HCT116 (cell line): Measurements from ENCODE around the gene CHURC1. TPM values are rescaled to one million over a fixed set of nuclear protein-coding genes. Genes with fewer than 3 reads are reported as not detected.

Experiments
- ATAC-seq: fragments of 200-7000 bp; cut with Tn5 transposase; 2 replicates; pipeline ENCODE4 v1.9.1; 2020; ENCODE audit warnings: mild to moderate bottlenecking, moderate library complexity
- BruUV-seq: library from RNA; stranded (reverse); fragments of 400-500 nt; replicated peaks from 2 replicates; lab custom pipeline; 2021; lab: Mats Ljungman, UMichigan
- CTCF ChIA-PET: fragments of 300-600 bp; sonication (Branson Sonifier 250); formaldehyde crosslinking; loops from one replicate; lab custom pipeline; 2021; ENCODE audit warnings: antibody characterized with exemption; lab: Charles Lee
- POLR2A ChIA-PET: fragments of 300-600, 350-600 bp; sonication (Branson Sonifier 250); formaldehyde crosslinking; loops from one replicate; lab custom pipeline; 2021; ENCODE audit warnings: antibody characterized with exemption; lab: Charles Lee
- RAD21 ChIA-PET, 2 experiments: fragments of 300-600 bp; sonication (Branson Sonifier 250); formaldehyde crosslinking; loops; one replicate each; lab custom pipeline; 2023; ENCODE audit warnings: low total read pairs in 2 of 2; ENCODE audit not compliant: uncharacterized antibody in 2 of 2, unreplicated experiment in 2 of 2, low non-redundant PET in 1 of 2; lab: Charles Lee
- DNase-seq: peaks from one replicate; pipeline ENCODE4 v3.0.0-alpha.2; 2010; ENCODE audit warnings: low read depth, low spot score
- H2AFZ ChIP-seq: fragments of 200-600 bp; shearing (Covaris generic), sonication (generic); 2 replicates; pipeline ENCODE4 v1.6.1; 2017; ENCODE audit warnings: low read depth, mixed run types, mixed read lengths, antibody characterized with exemption, low read length; ENCODE audit not compliant: poor library complexity, severe bottlenecking
- H3K27ac ChIP-seq: 2 replicates; pipeline ENCODE4 v1.5.1; 2012; ENCODE audit warnings: low read depth, low read length
- H3K27me3 ChIP-seq: fragments of 200-600 bp; sonication (generic); 2 replicates; pipeline ENCODE4 v1.6.1; 2016; ENCODE audit warnings: mixed run types, low read length, mixed read lengths; ENCODE audit not compliant: insufficient read depth
- H3K36me3 ChIP-seq, 2 experiments: fragments of 200-500 bp in 1 of 2; fragments of 200-600 bp in 1 of 2; sonication (Bioruptor generic) in 1 of 2; sonication (generic) in 1 of 2; 2 replicates each; pipeline versions ENCODE4 v1.5.1 to v1.6.1; 2014 to 2016; ENCODE audit warnings: low read length in 2 of 2, inconsistent platforms in 1 of 2, mixed read lengths in 1 of 2, mixed run types in 1 of 2; ENCODE audit not compliant: insufficient read depth in 2 of 2, control insufficient read depth in 1 of 2
- H3K4me1 ChIP-seq, 2 experiments: fragments of 200-600 bp in 1 of 2; sonication (generic) in 1 of 2; 2 replicates each; pipeline versions ENCODE4 v1.5.1 to v1.6.1; 2012 to 2017; ENCODE audit warnings: low read length in 2 of 2, inconsistent platforms in 1 of 2, mild to moderate bottlenecking in 1 of 2, mixed read lengths in 1 of 2, mixed run types in 1 of 2, moderate library complexity in 1 of 2; ENCODE audit not compliant: insufficient read depth in 2 of 2, control insufficient read depth in 1 of 2
- H3K4me2 ChIP-seq: fragments of 200-600 bp; sonication (generic); 2 replicates; pipeline ENCODE4 v1.6.1; 2017; ENCODE audit warnings: mixed run types, low read length, mixed read lengths
- H3K4me3 ChIP-seq, 2 experiments: fragments of 200-600 bp in 1 of 2; sonication (generic) in 1 of 2; replicated peaks in 1 of 2; 2 replicates each; pipeline ENCODE4 v1.5.1; 2011 to 2016; ENCODE audit warnings: low read length in 2 of 2, control low read depth in 1 of 2, low read depth in 1 of 2, mild to moderate bottlenecking in 1 of 2, mixed read lengths in 1 of 2, mixed run types in 1 of 2
- H3K79me2 ChIP-seq: fragments of 200-600 bp; sonication (generic); 2 replicates; pipeline ENCODE4 v1.6.1; 2017; ENCODE audit warnings: mild to moderate bottlenecking, mixed run types, low read length, moderate library complexity, mixed read lengths; ENCODE audit not compliant: insufficient read depth
- H3K9ac ChIP-seq: fragments of 200-600 bp; sonication (generic); 2 replicates; pipeline ENCODE4 v1.6.1; 2016; ENCODE audit warnings: low read length, mixed read lengths
- H3K9me2 ChIP-seq: fragments of 200-600 bp; sonication (generic), shearing (Covaris generic); 2 replicates; pipeline ENCODE4 v1.6.1; 2017; ENCODE audit warnings: mixed run types, mild to moderate bottlenecking, moderate library complexity; ENCODE audit not compliant: insufficient read depth
- H3K9me3 ChIP-seq, 2 experiments: fragments of 200-500 bp in 1 of 2; fragments of 200-600 bp in 1 of 2; sonication (Bioruptor generic) in 1 of 2; sonication (generic) in 1 of 2; 2 replicates each; pipeline ENCODE4 v1.6.1; 2014 to 2017; ENCODE audit warnings: low read length in 2 of 2, mixed read lengths in 2 of 2, inconsistent platforms in 1 of 2, low read depth in 1 of 2, mild to moderate bottlenecking in 1 of 2, mixed run types in 1 of 2, moderate library complexity in 1 of 2; ENCODE audit not compliant: control insufficient read depth in 1 of 2, insufficient read depth in 1 of 2
- H4K20me1 ChIP-seq: fragments of 200-600 bp; sonication (generic), shearing (Covaris generic); 2 replicates; pipeline ENCODE4 v1.6.1; 2017; ENCODE audit warnings: mixed run types, mild to moderate bottlenecking, moderate library complexity; ENCODE audit not compliant: insufficient read depth
- CEBPB ChIP-seq: IDR thresholded peaks from 2 replicates; pipeline ENCODE4 v1.6.1; 2012; ENCODE audit warnings: low read depth
- EGR1 ChIP-seq: IDR thresholded peaks from 2 replicates; pipeline ENCODE4 v1.6.1; 2012; ENCODE audit warnings: low read depth
- EZH2 ChIP-seq: fragments of 200-600 bp; sonication (generic); IDR thresholded peaks from 2 replicates; pipeline ENCODE4 v1.6.1; 2017; ENCODE audit warnings: antibody characterized with exemption, mixed run types
- EZH2phosphoT487 ChIP-seq: fragments of 200-600 bp; IDR thresholded peaks from 2 replicates; pipeline ENCODE4 v1.6.1; 2018; ENCODE audit warnings: antibody characterized with exemption, borderline replicate concordance
- POLR2AphosphoS5 ChIP-seq: IDR thresholded peaks from 2 replicates; pipeline ENCODE4 v1.6.1; 2011; ENCODE audit warnings: mild to moderate bottlenecking, low read depth, low read length, moderate library complexity
- RAD21 ChIP-seq: IDR thresholded peaks from 2 replicates; pipeline ENCODE4 v1.6.1; 2012; ENCODE audit warnings: low read depth, mild to moderate bottlenecking
- SIN3A ChIP-seq: IDR thresholded peaks from 2 replicates; pipeline ENCODE4 v1.6.1; 2012; ENCODE audit warnings: low read depth
- SRF ChIP-seq: IDR thresholded peaks from 2 replicates; pipeline ENCODE4 v1.6.1; 2012; ENCODE audit warnings: low read depth
- TCF7L2 ChIP-seq: IDR thresholded peaks from 2 replicates; pipeline ENCODE4 v1.7.0; 2011; ENCODE audit warnings: borderline replicate concordance, inconsistent platforms; ENCODE audit not compliant: insufficient read depth, insufficient read length; ENCODE audit errors: extremely low read depth
- intact Hi-C: fragments of 100-400 bp; cut with micrococcal nuclease; formaldehyde crosslinking; loops from 2 replicates; pipeline ENCODE4 v1.10.0; 2022
- total RNA-seq: library from RNA; stranded (reverse); gene quantifications from one replicate; pipeline ENCODE4 v1.2.1, GENCODE V29; 2021; ENCODE audit not compliant: unreplicated experiment
- TF ChIP-seq, protein P1 (sequence below): IDR thresholded peaks from 2 replicates; pipeline ENCODE4 v1.6.1; 2011; ENCODE audit warnings: mild to moderate bottlenecking, low read length, moderate library complexity; ENCODE audit not compliant: insufficient replicate concordance; ENCODE audit errors: extremely low read depth

Gene CHURC1
- total RNA-seq, 1 experiment from 2014 or later: 47.5 TPM

DNA sequence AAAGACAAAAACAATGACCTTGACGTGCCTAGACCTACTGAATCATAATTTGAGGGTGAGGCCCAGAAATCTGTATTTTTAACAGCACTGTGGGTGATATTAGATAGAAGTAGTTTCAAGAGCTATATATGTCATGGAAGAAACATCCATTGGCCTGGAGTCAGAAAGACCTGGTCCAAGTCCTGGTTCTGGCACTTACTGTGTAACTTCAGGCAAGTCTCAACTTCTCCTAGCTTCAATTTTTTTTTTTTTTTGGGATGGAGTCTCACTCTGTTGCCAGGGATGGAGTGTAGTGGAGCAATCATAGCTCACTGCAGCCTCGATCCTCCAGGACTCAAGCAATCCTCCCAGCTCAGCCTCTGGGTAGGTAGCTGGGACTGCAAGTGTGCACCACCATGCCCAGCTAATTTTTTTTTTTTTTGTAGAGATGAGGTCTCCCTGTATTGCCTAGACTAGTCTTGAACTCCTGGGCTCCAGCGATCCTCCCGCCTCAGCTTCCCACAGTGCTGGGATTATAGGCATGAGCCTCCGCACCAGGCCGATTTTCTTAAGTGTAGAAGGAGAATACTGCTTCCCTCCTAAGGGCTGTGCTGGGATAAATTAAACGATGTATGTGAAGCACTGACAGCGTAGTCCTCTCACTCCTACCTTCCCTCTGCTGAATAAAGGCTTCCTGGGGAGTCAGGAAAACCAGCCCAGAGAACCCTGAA lies 42.6 kb downstream of the CHURC1 start:
- no peak for ATAC-seq
- CTCF ChIA-PET: interaction anchor here (1.0 kb wide), 1 partner anchor 133 kb away, joined by 3 read pairs; no protein-coding TSS in a partner anchor
- intact Hi-C loops: no loop called here
- TF ChIP-seq CEBPB (no peak), SIN3A (no peak), SRF (no peak), EZH2phosphoT487 (no peak), EGR1 (no peak), POLR2AphosphoS5 (no peak), EZH2 (no peak), TCF7L2 (no peak), RAD21 (no peak)
- TF ChIP-seq, protein P1, sequence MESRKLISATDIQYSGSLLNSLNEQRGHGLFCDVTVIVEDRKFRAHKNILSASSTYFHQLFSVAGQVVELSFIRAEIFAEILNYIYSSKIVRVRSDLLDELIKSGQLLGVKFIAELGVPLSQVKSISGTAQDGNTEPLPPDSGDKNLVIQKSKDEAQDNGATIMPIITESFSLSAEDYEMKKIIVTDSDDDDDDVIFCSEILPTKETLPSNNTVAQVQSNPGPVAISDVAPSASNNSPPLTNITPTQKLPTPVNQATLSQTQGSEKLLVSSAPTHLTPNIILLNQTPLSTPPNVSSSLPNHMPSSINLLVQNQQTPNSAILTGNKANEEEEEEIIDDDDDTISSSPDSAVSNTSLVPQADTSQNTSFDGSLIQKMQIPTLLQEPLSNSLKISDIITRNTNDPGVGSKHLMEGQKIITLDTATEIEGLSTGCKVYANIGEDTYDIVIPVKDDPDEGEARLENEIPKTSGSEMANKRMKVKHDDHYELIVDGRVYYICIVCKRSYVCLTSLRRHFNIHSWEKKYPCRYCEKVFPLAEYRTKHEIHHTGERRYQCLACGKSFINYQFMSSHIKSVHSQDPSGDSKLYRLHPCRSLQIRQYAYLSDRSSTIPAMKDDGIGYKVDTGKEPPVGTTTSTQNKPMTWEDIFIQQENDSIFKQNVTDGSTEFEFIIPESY: no peak
- TF ChIP-seq, all 23 proteins: peak for 0
- no peak overlapping the region for H3K27ac ChIP-seq
- no peak for DNase-seq
- no peaks in the 10 kb centered on the region for H3K79me2 ChIP-seq
- no peaks in the 10 kb centered on the region for H3K36me3 ChIP-seq
- H3K4me2 ChIP-seq: no peak overlapping the region
- H3K9me3 ChIP-seq: no peaks in the 10 kb centered on the region
- POLR2A ChIA-PET: no interaction called here
- H3K9me2 ChIP-seq: no peaks in the 10 kb centered on the region
- BruUV-seq: no TSS peak
- no peak overlapping the region for H3K4me3 ChIP-seq
- H4K20me1 ChIP-seq: no peaks in the 10 kb centered on the region
- RAD21 ChIA-PET: no interaction called here
- no peak overlapping the region for H3K9ac ChIP-seq
- H3K4me1 ChIP-seq: no peaks in the 10 kb centered on the region
- H2AFZ ChIP-seq: no peak overlapping the region
- H3K27me3 ChIP-seq: no peaks in the 10 kb centered on the region
